Suprapubic skin (tissue), 4 donors: ENCODE results near the gene SMARCD1. TPM values are rescaled to one million over a fixed set of nuclear protein-coding genes. Genes with fewer than 3 reads are reported as not detected.

Source experiments
- DNase-seq, 2 donors: peaks; one replicate each; pipeline ENCODE4 v3.0.0-alpha.2; 2019; ENCODE audit warnings: low spot score in 2 of 2
- H3K27ac ChIP-seq: fragments of 200-600 bp; sonication (generic); one replicate; pipeline ENCODE4 v1.5.1; 2019
- H3K27me3 ChIP-seq: fragments of 200-600 bp; sonication (generic); one replicate; pipeline ENCODE4 v1.5.1; 2019
- H3K36me3 ChIP-seq: fragments of 200-600 bp; sonication (generic); one replicate; pipeline ENCODE4 v1.5.1; 2019
- H3K4me1 ChIP-seq: fragments of 200-600 bp; sonication (generic); one replicate; pipeline ENCODE4 v1.5.1; 2019
- H3K4me3 ChIP-seq: fragments of 200-600 bp; sonication (generic); one replicate; pipeline ENCODE4 v1.5.1; 2019; ENCODE audit warnings: mild to moderate bottlenecking
- H3K9me3 ChIP-seq: fragments of 200-600 bp; sonication (generic); one replicate; pipeline ENCODE4 v1.5.1; 2019
- CTCF ChIP-seq, 2 donors: fragments of 200-600 bp in 1 of 2; fragments of 450-650 bp in 1 of 2; sonication (generic) in 1 of 2; IDR thresholded peaks; one replicate each; pipeline ENCODE4 v1.5.1; 2016 to 2019; ENCODE audit warnings: antibody characterized with exemption in 2 of 2, mild to moderate bottlenecking in 1 of 2, moderate library complexity in 1 of 2
- EP300 ChIP-seq: sonication (generic); formaldehyde crosslinking; IDR thresholded peaks from one replicate; pipeline ENCODE4 v1.6.1; 2017; ENCODE audit warnings: antibody characterized with exemption
- POLR2A ChIP-seq, 2 donors: fragments of 450-650 bp; IDR thresholded peaks; one replicate each; pipeline ENCODE4 v1.6.1; 2017; ENCODE audit warnings: antibody characterized with exemption in 2 of 2, mild to moderate bottlenecking in 2 of 2, moderate library complexity in 2 of 2
- POLR2AphosphoS5 ChIP-seq, 3 donors: sonication (generic); formaldehyde crosslinking; IDR thresholded peaks; one replicate each; pipeline ENCODE4 v1.6.1; 2017; ENCODE audit warnings: antibody characterized with exemption in 3 of 3
- WGBS: methylation state at CpG from one replicate; pipeline ENCODE4 v1.1.5; 2018; 5-methylcytosine and 5-hydroxymethylcytosine counted together
- total RNA-seq, 4 donors: library from RNA; depleted of rRNA; stranded (reverse); fragments of >200 nt; gene quantifications; one replicate each; pipeline ENCODE4 v1.1.0, GENCODE V29; 2016

SMARCD1 gene
- total RNA-seq, 4 donors from 2014 or later = 62.8 to 86.5 (median 69.7) TPM

- Histone ChIP-seq H3K27ac (peak overlapping the region; percentile 97), H3K4me1 (peaks cover 25% of the 10 kb centered on the region), H3K36me3 (peaks cover 30% of the 10 kb centered on the region), H3K4me3 (peak overlapping the region; percentile 82), H3K27me3 (no peaks in the 10 kb centered on the region), H3K9me3 (no peaks in the 10 kb centered on the region)
- no peak for TF ChIP-seq EP300
- no peak for TF ChIP-seq POLR2AphosphoS5 (IDR thresholded peaks at IDR 0.05)
- TF ChIP-seq POLR2A (IDR thresholded peaks at IDR 0.05) = no peak
- TF ChIP-seq CTCF (IDR thresholded peaks at IDR 0.05) = no peak
- no peak for DNase-seq
- WGBS = 6% methylated on average over 8 of the region's 8 CpGs
Measured at GRCh38 chr12:50085615-50086072, 502 bp downstream of the SMARCD1 start.

GRCh38 chr12:50086148-50086547 is 1.0 kb downstream of the SMARCD1 start:
- TF ChIP-seq POLR2AphosphoS5 (IDR thresholded peaks at IDR 0.05) = no peak
- no peak for TF ChIP-seq CTCF (IDR thresholded peaks at IDR 0.05)
- TF ChIP-seq POLR2A (IDR thresholded peaks at IDR 0.05) = no peak
- no peak for TF ChIP-seq EP300
- DNase-seq = no peak
- Histone ChIP-seq H3K4me3 (peak overlapping the region; percentile 82), H3K4me1 (peaks cover 23% of the 10 kb centered on the region), H3K27ac (peak overlapping the region; percentile 97), H3K9me3 (no peaks in the 10 kb centered on the region), H3K27me3 (no peaks in the 10 kb centered on the region), H3K36me3 (peaks cover 34% of the 10 kb centered on the region)
- 74% methylated on average over 5 of the region's 5 CpGs for WGBS

- no peak for DNase-seq
- Histone ChIP-seq H3K36me3 (peaks cover 44% of the 10 kb centered on the region), H3K9me3 (no peaks in the 10 kb centered on the region)
Measured at GRCh38 chr12:50087151-50087550, 2.0 kb downstream of the SMARCD1 start.

GRCh38 chr12:50087995-50088394 is 2.9 kb downstream of the SMARCD1 start:
- DNase-seq = no peak
- H3K27me3 ChIP-seq = no peaks in the 10 kb centered on the region
- H3K36me3 ChIP-seq = peaks cover 52% of the 10 kb centered on the region
- WGBS = 58% methylated on average over 3 of the region's 3 CpGs
- no peak overlapping the region for H3K27ac ChIP-seq
- peaks cover 21% of the 10 kb centered on the region for H3K4me1 ChIP-seq
- no peak overlapping the region for H3K4me3 ChIP-seq
- H3K9me3 ChIP-seq = no peaks in the 10 kb centered on the region
- TF ChIP-seq POLR2AphosphoS5 (IDR thresholded peaks at IDR 0.05) (no peak), POLR2A (IDR thresholded peaks at IDR 0.05) (no peak), EP300 (no peak), CTCF (IDR thresholded peaks at IDR 0.05) (no peak)

More at GRCh38 chr12:50087151-50087550, 2.0 kb downstream of the SMARCD1 start:
- TF ChIP-seq EP300 (no peak), POLR2A (IDR thresholded peaks at IDR 0.05) (no peak), POLR2AphosphoS5 (IDR thresholded peaks at IDR 0.05) (no peak), CTCF (IDR thresholded peaks at IDR 0.05) (no peak)
- H3K4me1 ChIP-seq = peaks cover 21% of the 10 kb centered on the region
- H3K4me3 ChIP-seq = no peak overlapping the region
- no peaks in the 10 kb centered on the region for H3K27me3 ChIP-seq
- WGBS = 87% methylated on average over 9 of the region's 9 CpGs
- no peak overlapping the region for H3K27ac ChIP-seq

GRCh38 chr12:50088577-50089335 is 3.6 kb downstream of the SMARCD1 start:
- Histone ChIP-seq H3K27ac (no peak overlapping the region), H3K27me3 (no peaks in the 10 kb centered on the region), H3K4me1 (peaks cover 19% of the 10 kb centered on the region), H3K4me3 (no peak overlapping the region), H3K9me3 (no peaks in the 10 kb centered on the region), H3K36me3 (peaks cover 60% of the 10 kb centered on the region)
- no peak for DNase-seq
- WGBS = 7% methylated on average over 3 of the region's 3 CpGs
- TF ChIP-seq POLR2AphosphoS5 (IDR thresholded peaks at IDR 0.05) (no peak), POLR2A (IDR thresholded peaks at IDR 0.05) (no peak), CTCF (IDR thresholded peaks at IDR 0.05) (peak; percentile 59 to 82)
